MCF 10A (cell line): Measurements from ENCODE around the gene ZNF652. TPM values are rescaled to one million over a fixed set of nuclear protein-coding genes. Genes with fewer than 3 reads are reported as not detected.
"Not testable (repeated sequence)": the region's sequence is repeated elsewhere in the genome, so short reads cannot be mapped to it uniquely, and the experiment has no call there.

Experiments
- BruUV-seq: library from RNA; stranded (reverse); fragments of 400-500 nt; replicated peaks from 2 replicates; lab custom pipeline; 2021; lab: Mats Ljungman, UMichigan
- CTCF ChIA-PET: fragments of 300-600 bp; sonication (Branson Sonifier 250); formaldehyde crosslinking; extraction: SDS; loops from one replicate; lab custom pipeline; 2021; ENCODE audit warnings: antibody characterized with exemption, inconsistent platforms; lab: Yijun Ruan, JAX
- POLR2A ChIA-PET: fragments of 300-600, 350-650 bp; sonication (Branson Sonifier 250); formaldehyde crosslinking; extraction: SDS; loops from one replicate; lab custom pipeline; 2020; ENCODE audit warnings: antibody characterized with exemption, inconsistent platforms; lab: Yijun Ruan, JAX
- DNase-seq: peaks from one replicate; pipeline ENCODE4 v3.0.0-alpha.2; 2018; ENCODE audit not compliant: unreplicated experiment
- H3K27ac Mint-ChIP-seq: one replicate; pipeline ENCODE4 v1.8.0; 2022; ENCODE audit warnings: mild to moderate bottlenecking, low read depth, mixed read lengths; ENCODE audit not compliant: unreplicated experiment
- H3K27me3 Mint-ChIP-seq: one replicate; pipeline ENCODE4 v1.8.0; 2022; ENCODE audit warnings: mixed read lengths; ENCODE audit not compliant: insufficient read depth, unreplicated experiment
- H3K36me3 Mint-ChIP-seq: one replicate; pipeline ENCODE4 v1.8.0; 2022; ENCODE audit warnings: mild to moderate bottlenecking, moderate library complexity, mixed read lengths; ENCODE audit not compliant: insufficient read depth, unreplicated experiment
- H3K4me1 Mint-ChIP-seq: one replicate; pipeline ENCODE4 v1.8.0; 2022; ENCODE audit warnings: mixed read lengths; ENCODE audit not compliant: insufficient read depth, unreplicated experiment
- H3K4me3 Mint-ChIP-seq: one replicate; pipeline ENCODE4 v1.8.0; 2022; ENCODE audit warnings: mild to moderate bottlenecking, moderate library complexity, mixed read lengths; ENCODE audit not compliant: unreplicated experiment
- H3K9me3 Mint-ChIP-seq: one replicate; pipeline ENCODE4 v1.8.0; 2022; ENCODE audit warnings: mixed read lengths; ENCODE audit not compliant: unreplicated experiment
- CTCF ChIP-seq: fragments of 200-600 bp; IDR thresholded peaks from one replicate; pipeline ENCODE4 v1.8.0; 2022; ENCODE audit warnings: antibody characterized with exemption, mild to moderate bottlenecking; ENCODE audit not compliant: unreplicated experiment
- intact Hi-C: fragments of 100-400 bp; cut with micrococcal nuclease; formaldehyde crosslinking; loops from 2 replicates; pipeline ENCODE4 v1.14.1; 2022
- total RNA-seq: library from RNA; stranded (reverse); gene quantifications from 2 replicates; pipeline ENCODE4 v1.2.3, GENCODE V29; 2022

ZNF652 gene
- total RNA-seq, 1 experiment from 2014 or later, result 18.8 TPM

- DNase-seq, result no peak
Observed at GRCh38 chr17:49266233-49266632, 95.8 kb downstream of the ZNF652 start.

GRCh38 chr17:49261540-49261939 is 100.5 kb downstream of the ZNF652 start:
- H3K4me1 Mint-ChIP-seq, result peaks cover 12% of the 10 kb centered on the region
- H3K36me3 Mint-ChIP-seq, H3K4me3 Mint-ChIP-seq, intact Hi-C loops, BruUV-seq, H3K27me3 Mint-ChIP-seq, DNase-seq, CTCF ChIA-PET, H3K9me3 Mint-ChIP-seq, H3K27ac Mint-ChIP-seq: not testable (repeated sequence)
- POLR2A ChIA-PET, result interaction anchor here (0.6 kb wide), 1 partner anchor 988 kb away, joined by 3 read pairs; no protein-coding TSS in a partner anchor

More at GRCh38 chr17:49266233-49266632, 95.8 kb downstream of the ZNF652 start:
- H3K36me3 Mint-ChIP-seq, result peaks cover 5% of the 10 kb centered on the region
- H3K4me3 Mint-ChIP-seq, result no peak overlapping the region
- ChIA-PET POLR2A (interaction anchor here (0.8 kb wide), 1 partner anchor 134 kb away, joined by 3 read pairs; no protein-coding TSS in a partner anchor), CTCF (no interaction called here)
- no peaks in the 10 kb centered on the region for H3K27me3 Mint-ChIP-seq
- peaks cover 8% of the 10 kb centered on the region for H3K4me1 Mint-ChIP-seq
- no peak for TF ChIP-seq CTCF
- no TSS peak for BruUV-seq
- intact Hi-C loops, result no loop called here
- H3K9me3 Mint-ChIP-seq, result no peaks in the 10 kb centered on the region
- H3K27ac Mint-ChIP-seq, result no peak overlapping the region

GRCh38 chr17:49260817-49261291 is 101.2 kb downstream of the ZNF652 start:
- ChIA-PET POLR2A (interaction anchor here (0.6 kb wide), 1 partner anchor 987 kb away, joined by 3 read pairs; no protein-coding TSS in a partner anchor), CTCF (interaction anchor here (0.6 kb wide), 1 partner anchor 810 kb away, joined by 4 read pairs; no protein-coding TSS in a partner anchor)
- H3K9me3 Mint-ChIP-seq, result no peaks in the 10 kb centered on the region
- no peak for DNase-seq
- H3K27ac Mint-ChIP-seq, result peak overlapping the region; percentile 12
- BruUV-seq, result no TSS peak
- intact Hi-C loops, result no loop called here
- H3K36me3 Mint-ChIP-seq, result peaks cover 5% of the 10 kb centered on the region
- no peak for TF ChIP-seq CTCF
- peak overlapping the region; percentile 67 for H3K4me3 Mint-ChIP-seq
- H3K27me3 Mint-ChIP-seq, result no peaks in the 10 kb centered on the region
- peaks cover 12% of the 10 kb centered on the region for H3K4me1 Mint-ChIP-seq

- CTCF ChIA-PET, result interaction anchor here (0.6 kb wide), 2 partner anchors 639 to 809 kb away, joined by 3 to 4 read pairs; no protein-coding TSS in a partner anchor
- H3K4me3 Mint-ChIP-seq, result peak overlapping the region; percentile 67
- peaks cover 2% of the 10 kb centered on the region for H3K36me3 Mint-ChIP-seq
- peak; percentile 82 for DNase-seq
- no TSS peak for BruUV-seq
- peaks cover 12% of the 10 kb centered on the region for H3K4me1 Mint-ChIP-seq
- no peaks in the 10 kb centered on the region for H3K9me3 Mint-ChIP-seq
- H3K27me3 Mint-ChIP-seq, result no peaks in the 10 kb centered on the region
- intact Hi-C loops, result no loop called here
- no peak for TF ChIP-seq CTCF
- POLR2A ChIA-PET, result no interaction called here
- peak overlapping the region; percentile 12 for H3K27ac Mint-ChIP-seq
Observed at GRCh38 chr17:49260011-49260816, 101.8 kb downstream of the ZNF652 start.
